Activated T-helper 1 cell treated with anti-CD3 and anti-CD28 coated beads, Interleukin-12 subunit alpha, Interleukin-12 subunit beta, Interleukin-2, Interleukin-4 antibody, amounts not matched to agents 30 ng/mL and 10 ng/mL and 1 ng/mL, durations not matched to agents 14 hours and 24 hours and 36 hours (primary cell): ENCODE measurements around the gene GPX7. TPM values are rescaled to one million over a fixed set of nuclear protein-coding genes. Genes with fewer than 3 reads are reported as not detected.

Experiments used
- DNase-seq: peaks from one replicate; pipeline ENCODE4 v3.0.0; 2021; ENCODE audit warnings: low spot score
- H3K27ac Mint-ChIP-seq: one replicate; pipeline ENCODE4 v1.8.0; 2021; ENCODE audit warnings: mild to moderate bottlenecking, mixed read lengths
- H3K27me3 Mint-ChIP-seq: one replicate; pipeline ENCODE4 v1.8.0; 2022; ENCODE audit warnings: mild to moderate bottlenecking, moderate library complexity, mixed read lengths; ENCODE audit not compliant: insufficient read depth
- H3K36me3 Mint-ChIP-seq: one replicate; pipeline ENCODE4 v1.8.0; 2021; ENCODE audit warnings: low read depth, mixed read lengths
- H3K4me1 Mint-ChIP-seq: one replicate; pipeline ENCODE4 v1.8.0; 2021; ENCODE audit warnings: low read depth, mixed read lengths
- H3K4me3 Mint-ChIP-seq: one replicate; pipeline ENCODE4 v1.8.0; 2021; ENCODE audit warnings: mild to moderate bottlenecking, moderate library complexity, mixed read lengths
- H3K9me3 Mint-ChIP-seq: one replicate; pipeline ENCODE4 v1.8.0; 2021; ENCODE audit warnings: mixed read lengths
- intact Hi-C: fragments of 100-400 bp; cut with micrococcal nuclease; formaldehyde crosslinking; loops from one replicate; pipeline ENCODE4 v1.15.1; 2024
- total RNA-seq: library from RNA; stranded (reverse); gene quantifications from 2 replicates; pipeline ENCODE4 v1.2.3, GENCODE V29; 2022

Gene GPX7
- total RNA-seq, 1 donor from 2014 or later: 32.7 TPM

GRCh38 chr1:52636721-52637695 lies 34.8 kb downstream of the GPX7 start:
- H3K9me3 Mint-ChIP-seq: peaks cover 5% of the 10 kb centered on the region
- peaks cover 19% of the 10 kb centered on the region for H3K36me3 Mint-ChIP-seq

GRCh38 chr1:52637946-52638345 lies 35.8 kb downstream of the GPX7 start:
- no peak for DNase-seq
- intact Hi-C loops: loop anchor here (1.0 to 10.0 kb wide), 7 partner anchors 21 to 583 kb away; partner anchors contain the start of genes BTF3L4, ORC1, PRPF38A and TXNDC12
- H3K27me3 Mint-ChIP-seq: peaks cover 2% of the 10 kb centered on the region
- H3K4me1 Mint-ChIP-seq: peaks cover 68% of the 10 kb centered on the region
- peak overlapping the region; percentile 77 for H3K4me3 Mint-ChIP-seq
- H3K27ac Mint-ChIP-seq: peak overlapping the region; percentile 99
- peaks cover 22% of the 10 kb centered on the region for H3K36me3 Mint-ChIP-seq
- H3K9me3 Mint-ChIP-seq: peaks cover 5% of the 10 kb centered on the region

More at GRCh38 chr1:52636721-52637695, 34.8 kb downstream of the GPX7 start:
- intact Hi-C loops: loop anchor here (1.0 to 10.0 kb wide), 7 partner anchors 22 to 582 kb away; partner anchors contain the start of genes BTF3L4, ORC1, PRPF38A and TXNDC12
- Mint-ChIP-seq H3K27me3 (peaks cover 2% of the 10 kb centered on the region), H3K4me3 (peak overlapping the region; percentile 77), H3K27ac (peak overlapping the region; percentile 99), H3K4me1 (peaks cover 68% of the 10 kb centered on the region)
- DNase-seq: peak; percentile 78

GRCh38 chr1:52640697-52641096 lies 38.5 kb downstream of the GPX7 start:
- no peak for DNase-seq
- Mint-ChIP-seq H3K4me3 (no peak overlapping the region), H3K4me1 (peaks cover 49% of the 10 kb centered on the region), H3K36me3 (peaks cover 20% of the 10 kb centered on the region), H3K9me3 (peaks cover 5% of the 10 kb centered on the region), H3K27ac (no peak overlapping the region), H3K27me3 (no peaks in the 10 kb centered on the region)
- intact Hi-C loops: no loop called here

GRCh38 chr1:52641307-52641706 lies 39.1 kb downstream of the GPX7 start:
- Mint-ChIP-seq H3K4me1 (peaks cover 44% of the 10 kb centered on the region), H3K4me3 (peak overlapping the region; percentile 0), H3K9me3 (peaks cover 5% of the 10 kb centered on the region), H3K36me3 (peaks cover 20% of the 10 kb centered on the region), H3K27ac (peak overlapping the region; percentile 32), H3K27me3 (no peaks in the 10 kb centered on the region)
- intact Hi-C loops: no loop called here
- no peak for DNase-seq

GRCh38 chr1:52645261-52645660 lies 43.1 kb downstream of the GPX7 start:
- no peak for DNase-seq
- H3K9me3 Mint-ChIP-seq: peaks cover 5% of the 10 kb centered on the region
- H3K4me1 Mint-ChIP-seq: peaks cover 14% of the 10 kb centered on the region
- H3K27ac Mint-ChIP-seq: no peak overlapping the region
- no peak overlapping the region for H3K4me3 Mint-ChIP-seq
- peaks cover 22% of the 10 kb centered on the region for H3K36me3 Mint-ChIP-seq
- H3K27me3 Mint-ChIP-seq: no peaks in the 10 kb centered on the region
- intact Hi-C loops: no loop called here

GRCh38 chr1:52651904-52652303 lies 49.7 kb downstream of the GPX7 start:
- Mint-ChIP-seq H3K4me1 (peaks cover 7% of the 10 kb centered on the region), H3K4me3 (no peak overlapping the region), H3K9me3 (no peaks in the 10 kb centered on the region), H3K36me3 (peaks cover 15% of the 10 kb centered on the region), H3K27ac (no peak overlapping the region), H3K27me3 (no peaks in the 10 kb centered on the region)
- intact Hi-C loops: no loop called here
- no peak for DNase-seq

- DNase-seq: no peak
- intact Hi-C loops: no loop called here
- Mint-ChIP-seq H3K4me1 (peaks cover 7% of the 10 kb centered on the region), H3K27me3 (no peaks in the 10 kb centered on the region), H3K36me3 (peaks cover 18% of the 10 kb centered on the region), H3K9me3 (no peaks in the 10 kb centered on the region), H3K4me3 (no peak overlapping the region), H3K27ac (no peak overlapping the region)
Observed at GRCh38 chr1:52653207-52653849, 51.2 kb downstream of the GPX7 start.

- Mint-ChIP-seq H3K27me3 (no peaks in the 10 kb centered on the region), H3K9me3 (no peaks in the 10 kb centered on the region), H3K36me3 (peaks cover 16% of the 10 kb centered on the region)
Observed at GRCh38 chr1:52654063-52654462, 51.9 kb downstream of the GPX7 start.

GRCh38 chr1:52657702-52658101 lies 55.5 kb downstream of the GPX7 start:
- Mint-ChIP-seq H3K27me3 (no peaks in the 10 kb centered on the region), H3K4me3 (no peak overlapping the region), H3K9me3 (no peaks in the 10 kb centered on the region), H3K4me1 (peaks cover 31% of the 10 kb centered on the region), H3K27ac (no peak overlapping the region), H3K36me3 (peaks cover 14% of the 10 kb centered on the region)
- DNase-seq: no peak
- intact Hi-C loops: loop anchor here (2.0 kb wide), 1 partner anchor 55 kb away; the partner anchor contains the start of gene GPX7

More at GRCh38 chr1:52654063-52654462, 51.9 kb downstream of the GPX7 start:
- Mint-ChIP-seq H3K4me3 (no peak overlapping the region), H3K27ac (no peak overlapping the region), H3K4me1 (peaks cover 14% of the 10 kb centered on the region)
- no peak for DNase-seq
- intact Hi-C loops: no loop called here

Other genes starting within 250 kb of the GPX7 start
- gene CC2D1B, start 236.2 kb upstream of the GPX7 start, total RNA-seq: 40.5 and 42.3 TPM in 2 replicates
- 39.6 and 40.3 TPM in 2 replicates for gene ORC1, start 197.9 kb upstream of the GPX7 start, total RNA-seq
- gene PRPF38A, start 197.8 kb upstream of the GPX7 start, total RNA-seq: 103 and 105 TPM in 2 replicates
- gene TUT4, start 49.3 kb upstream of the GPX7 start, total RNA-seq: 62.5 and 67.8 TPM in 2 replicates
- gene SHISAL2A, start 30.8 kb downstream of the GPX7 start, total RNA-seq: 5.7 and 6.0 TPM in 2 replicates
- 37.6 and 39.9 TPM in 2 replicates for gene COA7, start 96.0 kb downstream of the GPX7 start, total RNA-seq
- 8.4 and 8.5 TPM in 2 replicates for gene ZYG11B, start 124.1 kb downstream of the GPX7 start, total RNA-seq
- gene ZYG11A, start 240.4 kb downstream of the GPX7 start, total RNA-seq: 0.22 and 0.26 TPM in 2 replicates